ENCODE results near the gene CNTN5.

DNA sequence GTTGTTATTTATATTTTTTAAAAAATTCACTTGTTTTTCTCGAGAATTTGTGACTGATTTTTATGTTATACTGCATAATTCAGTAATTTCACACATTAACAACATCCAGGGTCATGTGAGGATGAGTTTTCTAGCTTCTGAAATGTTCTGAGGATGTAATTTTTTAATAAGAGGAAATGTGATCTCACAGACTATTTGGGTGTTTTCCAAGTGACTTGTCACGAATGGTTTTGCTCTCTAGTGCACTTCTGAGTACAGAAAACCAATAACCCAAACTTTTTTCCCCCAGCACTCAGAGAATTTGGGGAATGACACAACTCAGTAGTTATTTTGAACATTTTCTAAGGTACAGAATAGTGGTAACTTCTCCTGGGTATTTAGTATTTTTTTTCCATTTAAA lies 845.2 kb downstream of the CNTN5 start:
- no peak for TF ChIP-seq CTCF (IDR thresholded peaks at IDR 0.05; ENCODE audit: poor library complexity, severe bottlenecking)
- no peak for TF ChIP-seq REST (IDR thresholded peaks at IDR 0.05; ENCODE audit: borderline replicate concordance)
- no peak for TF ChIP-seq EP300 (conservative IDR thresholded peaks at IDR 0.05; ENCODE audit: poor library complexity, severe bottlenecking)
- no peak for TF ChIP-seq TAF1 (IDR thresholded peaks at IDR 0.05; ENCODE audit: low read depth)
- no peak for TF ChIP-seq EZH2 (IDR thresholded peaks at IDR 0.05; ENCODE audit: borderline replicate concordance, insufficient read depth, low read length, poor library complexity, severe bottlenecking)
